Subcutaneous preadipocyte (primary cell): Measurements from ENCODE around the gene CD300C. TPM values are rescaled to one million over a fixed set of nuclear protein-coding genes. Genes with fewer than 3 reads are reported as not detected.

Experiments
- total RNA-seq: library from RNA; depleted of rRNA; stranded (reverse); fragments of >200 nt; gene quantifications from 2 replicates; pipeline ENCODE4 v1.2.3, GENCODE V29; 2012

Gene CD300C
- not detected in 2 replicates for total RNA-seq

GRCh38 chr17:74545843-74546230 lies at the start of gene CD300C:
Gene CD300C (minus strand): TSS chr17:74546115. CDS start chr17:74545782, 333 bp downstream.

GRCh38 chr17:74592087-74592990 lies 46.4 kb upstream of the CD300C start, which contains the start of gene CD300LD:
Gene CD300LD (minus strand): TSS chr17:74592283. CDS start chr17:74592202, 81 bp downstream.

GRCh38 chr17:74567397-74567796 lies 21.5 kb upstream of the CD300C start, which contains the start of gene CD300H:
Gene CD300H (minus strand): TSS chr17:74567509.

GRCh38 chr17:74531231-74531761 lies 14.6 kb downstream of the CD300C start, which contains the start of gene CD300LB:
Gene CD300LB (minus strand): TSS chr17:74531475. CDS start chr17:74531350, 125 bp downstream.

Other genes starting within 250 kb of the CD300C start
- not detected in 2 replicates for gene KIF19, start 219.9 kb downstream of the CD300C start, total RNA-seq
- gene BTBD17, start 184.2 kb downstream of the CD300C start, total RNA-seq: not detected in 2 replicates
- not detected in 2 replicates for gene GPR142, start 178.6 kb downstream of the CD300C start, total RNA-seq
- gene GPRC5C, start 114.0 kb downstream of the CD300C start, total RNA-seq: 0.20 and 0.37 TPM in 2 replicates
- gene CD300A, start 79.5 kb downstream of the CD300C start, total RNA-seq: not detected in 2 replicates
- gene CD300LB, start 14.6 kb downstream of the CD300C start, total RNA-seq: not detected in 2 replicates
- gene CD300H, start 21.4 kb upstream of the CD300C start, total RNA-seq: not detected in 2 replicates
- not detected in 2 replicates for gene CD300LD, start 46.2 kb upstream of the CD300C start, total RNA-seq
- gene CD300E, start 77.6 kb upstream of the CD300C start, total RNA-seq: not detected in 2 replicates
- not detected in 2 replicates for gene CD300LF, start 166.8 kb upstream of the CD300C start, total RNA-seq
- gene RAB37, start 191.1 kb upstream of the CD300C start, total RNA-seq: under 0.01 and 0.20 TPM in 2 replicates
- gene NHERF1, start 202.5 kb upstream of the CD300C start, total RNA-seq: 12.1 and 22.7 TPM in 2 replicates
- 22.4 and 26.4 TPM in 2 replicates for gene NAT9, start 230.2 kb upstream of the CD300C start, total RNA-seq